GM10266 (cell line): ENCODE data around the gene NELFB.

Experiments used
- DNase-seq: peaks from one replicate; pipeline ENCODE4 v3.0.0; 2012; ENCODE audit errors: extremely low spot score
- CTCF ChIP-seq: IDR thresholded peaks from 2 replicates; pipeline ENCODE4 v1.5.1; 2012; ENCODE audit warnings: mild to moderate bottlenecking, low read depth; ENCODE audit not compliant: control insufficient read depth, insufficient read depth; ENCODE audit errors: missing control alignments

The NELFB gene

GRCh38 chr9:137244486-137245449, 10.4 kb upstream of the NELFB start:
- DNase-seq, result no peak
- TF ChIP-seq CTCF, result no peak

GRCh38 chr9:137245450-137246421, 9.4 kb upstream of the NELFB start:
- no peak for TF ChIP-seq CTCF
- no peak for DNase-seq

- DNase-seq, result no peak
- no peak for TF ChIP-seq CTCF
Observed at GRCh38 chr9:137247135-137247915, 7.8 kb upstream of the NELFB start.

GRCh38 chr9:137247916-137248175, 7.3 kb upstream of the NELFB start:
- no peak for DNase-seq
- TF ChIP-seq CTCF, result no peak

- no peak for TF ChIP-seq CTCF
Observed at GRCh38 chr9:137250329-137251193, 4.6 kb upstream of the NELFB start.

GRCh38 chr9:137251194-137251461, 4.0 kb upstream of the NELFB start, which contains the start of gene STPG3:
TSS of gene STPG3 (plus strand) at chr9:137251286. CDS start at chr9:137251287, 1 bp downstream.
- no peak for TF ChIP-seq CTCF
- no peak for DNase-seq

More at GRCh38 chr9:137250329-137251193, 4.6 kb upstream of the NELFB start:
- no peak for DNase-seq
